Dedifferentiated amniotic fluid mesenchymal stem cell (primary cell): Measurements from ENCODE around the gene HES5.

ENCODE experiments used
- DNase-seq: peaks from one replicate; pipeline ENCODE4 v3.0.0-alpha.2; 2016; ENCODE audit errors: extremely low spot score

Gene HES5

DNA sequence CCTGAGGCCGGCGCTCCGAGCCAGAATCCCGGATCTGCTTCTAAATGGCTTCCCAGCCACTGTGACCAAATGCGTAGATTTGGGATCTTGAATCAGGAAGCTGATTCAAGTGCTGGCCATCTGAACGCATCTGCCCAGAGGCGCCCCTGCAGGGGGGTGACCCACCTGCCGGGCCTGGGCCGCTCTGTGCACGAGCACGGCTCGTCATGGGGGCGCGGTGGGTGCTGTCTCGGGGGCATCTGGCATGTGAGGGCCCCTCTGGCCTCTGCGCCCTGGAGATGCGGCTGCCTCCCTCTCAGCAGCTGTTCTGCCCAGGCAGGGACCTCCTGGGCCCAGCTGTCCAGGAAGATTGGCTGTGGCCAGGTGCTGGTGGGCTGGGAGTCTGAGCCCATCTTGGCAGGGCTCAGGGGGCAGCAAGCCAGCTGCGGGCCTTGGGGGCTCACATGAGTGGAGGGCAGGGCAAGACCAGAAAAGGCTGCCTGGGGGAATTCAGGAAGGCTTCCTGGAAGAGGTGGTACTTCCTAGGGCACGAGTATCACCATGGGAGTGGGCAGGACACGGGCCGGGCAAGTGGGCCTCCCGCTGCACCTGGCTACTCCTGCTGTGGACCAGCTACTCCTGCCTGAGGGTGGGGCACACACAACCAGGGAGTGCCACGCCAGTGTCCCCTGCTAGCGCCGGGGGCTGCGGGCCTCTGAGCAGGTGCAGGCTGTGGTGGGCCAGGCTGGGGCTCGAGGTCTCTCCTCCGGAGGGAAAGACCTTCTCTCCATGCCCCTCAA lies 28.8 kb downstream of the HES5 start:
- DNase-seq, result no peak

DNA sequence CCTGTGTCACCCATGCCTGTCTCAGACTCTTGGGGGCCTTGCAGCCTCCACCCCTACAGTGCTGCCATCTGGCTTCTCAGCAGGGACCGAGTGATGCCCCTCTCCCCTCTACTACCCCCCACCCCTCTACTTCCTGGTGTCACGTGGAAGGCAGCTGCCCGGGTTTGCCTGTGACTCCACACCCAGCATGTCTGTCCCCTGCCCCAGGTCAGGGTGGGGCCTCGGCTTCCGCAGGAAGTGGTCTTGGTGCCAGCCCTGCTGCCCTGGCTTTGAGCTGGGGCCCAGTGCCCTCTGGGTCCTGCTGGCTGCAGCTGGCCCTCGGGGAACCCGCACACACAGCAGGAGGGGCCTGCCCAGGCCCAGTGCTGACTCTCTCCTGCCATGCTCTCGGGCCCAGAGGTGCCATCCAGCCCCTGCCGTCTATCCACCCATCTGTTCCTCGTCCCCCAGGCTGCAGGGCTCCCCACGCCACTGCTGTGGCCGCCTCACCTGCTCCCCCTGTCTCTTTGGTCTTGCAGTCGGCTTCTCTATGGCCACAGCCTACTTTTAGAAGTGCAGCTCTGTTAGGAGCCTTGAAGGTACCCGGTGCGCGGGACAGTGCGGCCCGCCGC lies 30.0 kb downstream of the HES5 start:
- DNase-seq, result no peak

DNA sequence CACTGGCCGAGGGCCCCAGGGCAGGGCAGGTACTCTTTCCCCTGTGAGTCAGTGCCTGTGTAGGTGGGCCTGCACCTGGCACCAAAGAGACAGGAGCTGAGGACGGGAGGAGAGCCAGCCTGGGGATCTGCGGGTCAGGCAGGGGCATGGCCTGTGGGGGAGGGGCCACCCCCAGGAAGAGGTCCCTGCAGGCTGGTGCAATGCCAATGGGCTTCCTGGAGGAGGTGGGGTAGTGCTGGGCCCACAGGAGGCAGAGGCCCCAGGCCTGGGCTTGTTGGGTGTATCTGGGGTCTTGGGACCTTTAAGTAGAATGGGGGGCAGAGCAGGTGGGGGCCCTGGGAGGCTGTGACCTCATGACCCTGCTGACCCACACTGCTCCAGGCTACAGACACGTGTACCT lies 30.8 kb downstream of the HES5 start:
- DNase-seq, result no peak

DNA sequence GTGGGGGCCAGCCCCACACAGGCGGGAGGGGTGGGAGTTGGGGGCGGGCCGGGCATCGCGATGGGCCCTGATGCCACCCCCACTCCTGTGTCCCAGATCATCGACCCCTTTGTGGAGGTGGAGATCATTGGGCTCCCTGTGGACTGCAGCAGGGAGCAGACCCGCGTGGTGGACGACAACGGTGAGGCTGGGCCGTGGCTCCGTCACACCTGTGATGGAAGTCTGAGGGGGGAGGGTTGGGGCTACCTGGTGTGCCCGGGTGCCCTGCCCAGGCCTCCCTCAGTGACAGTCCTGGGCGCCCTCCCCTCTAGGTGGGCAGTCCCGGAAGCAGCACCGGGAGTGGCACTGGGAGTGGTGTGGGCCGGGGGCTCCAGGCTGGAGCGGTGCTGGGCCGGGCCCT lies 31.4 kb downstream of the HES5 start:
- no peak for DNase-seq

DNA sequence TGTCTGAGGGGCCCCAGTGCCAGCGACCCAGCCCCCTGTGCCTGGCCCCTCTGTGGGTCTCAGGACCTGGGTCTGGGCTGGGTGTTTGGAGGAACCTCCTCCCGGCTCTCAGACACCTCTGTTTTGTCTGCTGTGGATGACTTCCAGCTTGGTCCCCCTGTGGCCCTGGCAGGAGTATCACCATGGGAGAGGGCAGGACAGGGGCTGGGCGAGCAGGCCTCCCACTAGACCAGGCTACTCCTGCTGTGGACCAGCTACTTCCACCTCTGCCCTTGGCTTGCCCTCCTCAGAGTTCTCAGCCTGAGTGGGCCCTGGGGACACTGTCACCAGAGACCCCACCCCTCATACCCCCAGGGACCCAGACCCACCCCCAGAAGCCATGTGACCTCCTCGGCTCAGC lies 32.2 kb downstream of the HES5 start:
- DNase-seq, result no peak

DNA sequence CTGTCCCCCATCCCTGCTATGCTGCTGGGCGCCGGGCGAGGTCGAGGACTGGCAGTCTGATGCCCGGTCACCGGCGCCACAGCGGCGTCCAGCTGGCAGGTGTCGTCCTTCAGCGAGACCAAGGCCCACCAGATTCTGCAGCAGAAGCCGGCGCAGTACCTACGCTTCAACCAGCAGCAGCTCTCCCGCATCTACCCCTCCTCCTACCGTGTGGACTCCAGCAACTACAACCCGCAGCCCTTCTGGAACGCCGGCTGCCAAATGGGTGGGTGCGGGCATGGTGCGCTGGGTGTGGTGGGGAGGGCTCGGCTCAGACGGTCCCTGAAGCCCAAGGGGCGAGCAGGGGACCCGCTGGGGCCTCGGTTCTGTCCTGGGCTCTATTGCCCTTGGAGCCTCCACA lies 33.3 kb downstream of the HES5 start:
- DNase-seq, result no peak

DNA sequence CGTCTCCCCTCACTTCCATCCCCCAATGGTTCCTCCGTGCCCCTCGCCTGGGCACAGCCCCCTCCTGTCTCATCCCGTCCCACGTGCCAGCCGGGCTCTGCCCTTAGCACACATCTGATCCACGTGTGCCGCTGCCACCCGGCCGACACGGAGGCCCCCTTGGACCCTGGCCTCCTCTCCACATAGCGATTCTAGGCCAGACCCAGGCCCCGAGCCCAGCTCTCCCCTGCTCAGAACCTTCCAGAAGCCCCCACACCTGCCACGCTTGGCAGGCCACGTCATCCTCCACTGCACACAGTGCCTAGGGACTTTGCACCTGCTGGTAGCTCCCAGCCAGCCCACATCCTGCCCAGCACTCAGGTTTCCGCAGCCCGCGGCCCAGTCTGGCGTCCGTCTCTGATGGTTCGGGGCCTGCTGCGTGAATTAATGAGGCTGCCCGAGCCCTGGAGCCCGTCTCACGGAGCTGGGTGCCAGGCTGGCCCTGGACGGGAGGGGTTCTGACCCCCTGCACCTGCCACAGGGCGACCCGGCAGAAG lies 33.9 kb downstream of the HES5 start:
- no peak for DNase-seq

DNA sequence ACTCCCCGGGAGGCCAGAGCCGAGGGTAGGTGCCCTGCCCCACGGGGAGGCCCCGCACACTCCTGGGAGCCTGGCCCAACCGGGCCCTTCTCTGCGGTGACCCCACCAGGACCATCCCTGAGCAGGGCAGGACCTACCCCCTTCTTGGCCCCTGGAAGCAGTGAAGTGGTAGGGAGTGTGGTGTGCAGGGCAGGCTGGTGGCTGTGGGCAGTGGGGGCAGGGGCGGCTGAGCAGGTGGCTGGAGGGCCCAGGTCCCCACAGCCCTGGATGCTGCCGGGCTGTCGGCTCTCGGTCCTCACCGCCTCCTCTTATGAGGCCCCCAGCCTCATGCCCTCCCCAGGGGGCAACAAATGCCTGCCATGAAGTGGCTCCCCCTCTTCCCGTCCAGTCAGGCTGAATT lies 34.5 kb downstream of the HES5 start:
- no peak for DNase-seq

DNA sequence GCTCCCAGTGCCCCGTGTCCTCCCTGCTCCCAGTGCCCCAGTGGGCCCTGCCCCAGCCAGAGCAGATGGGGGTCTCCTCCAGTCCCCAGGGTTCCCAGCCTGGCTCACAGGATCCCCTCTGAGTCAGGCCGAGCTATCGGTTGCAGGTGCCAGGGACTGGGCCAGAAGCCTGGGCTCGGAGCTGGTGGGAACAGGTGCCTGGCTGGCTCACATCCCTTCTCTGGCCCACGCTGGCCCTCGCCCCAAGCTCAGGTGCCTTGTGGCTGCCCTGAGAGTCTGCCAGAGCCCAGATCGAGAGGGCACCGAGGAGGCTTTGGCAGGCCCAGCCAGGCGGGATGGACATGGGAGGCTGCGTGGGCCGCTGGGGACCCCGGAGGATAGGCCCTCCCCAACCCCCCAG lies 35.0 kb downstream of the HES5 start:
- DNase-seq, result no peak

DNA sequence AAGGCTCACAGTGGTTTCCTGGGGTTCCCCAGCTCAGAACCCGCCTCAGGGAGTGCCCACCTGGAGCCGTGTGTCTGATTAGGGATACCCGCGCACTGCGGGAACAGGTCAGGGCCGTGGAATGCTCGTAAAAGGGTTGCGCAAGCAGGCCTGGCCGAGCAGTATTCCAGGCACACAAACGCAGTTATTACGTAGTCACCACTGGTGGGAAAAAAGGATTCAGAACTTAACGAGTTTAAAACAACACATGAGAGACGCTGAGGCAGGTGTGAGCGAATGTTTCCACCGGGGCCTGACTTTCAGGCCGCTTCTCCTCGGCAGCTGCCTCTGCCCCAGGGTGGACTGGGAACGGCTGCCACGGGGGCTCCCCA lies 35.8 kb downstream of the HES5 start:
- no peak for DNase-seq

DNA sequence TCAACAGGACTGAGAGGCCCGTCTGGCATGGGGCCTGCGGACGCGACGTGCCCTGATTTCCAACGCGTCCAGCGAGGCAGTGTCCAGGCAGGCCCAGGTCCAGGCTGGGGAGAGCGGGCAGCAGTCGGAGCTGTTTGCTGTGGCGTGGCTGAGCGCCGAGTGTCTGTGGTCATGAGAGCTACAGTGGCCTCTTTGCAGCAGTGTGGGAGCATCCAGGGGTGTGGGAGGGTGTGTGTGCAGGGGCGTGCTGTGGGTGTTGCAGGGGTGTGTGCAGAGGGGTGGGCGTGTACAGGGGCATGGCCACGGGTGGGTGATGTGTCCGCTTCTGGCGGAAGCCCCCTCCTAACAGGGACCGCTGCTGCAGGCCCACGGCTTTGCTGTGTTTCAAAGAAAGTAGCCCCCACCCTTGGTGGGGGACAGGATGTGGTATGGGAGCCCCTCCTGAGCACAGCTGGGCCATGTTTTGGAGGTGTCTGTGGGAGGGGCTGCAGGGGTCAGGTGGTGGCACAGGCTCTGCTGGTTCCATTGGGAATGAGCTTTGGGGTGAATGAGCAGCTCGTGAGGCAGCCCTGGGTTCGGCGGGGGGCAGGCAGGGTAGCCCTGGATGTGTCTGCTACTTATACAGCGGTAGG lies 36.3 kb downstream of the HES5 start:
- no peak for DNase-seq

DNA sequence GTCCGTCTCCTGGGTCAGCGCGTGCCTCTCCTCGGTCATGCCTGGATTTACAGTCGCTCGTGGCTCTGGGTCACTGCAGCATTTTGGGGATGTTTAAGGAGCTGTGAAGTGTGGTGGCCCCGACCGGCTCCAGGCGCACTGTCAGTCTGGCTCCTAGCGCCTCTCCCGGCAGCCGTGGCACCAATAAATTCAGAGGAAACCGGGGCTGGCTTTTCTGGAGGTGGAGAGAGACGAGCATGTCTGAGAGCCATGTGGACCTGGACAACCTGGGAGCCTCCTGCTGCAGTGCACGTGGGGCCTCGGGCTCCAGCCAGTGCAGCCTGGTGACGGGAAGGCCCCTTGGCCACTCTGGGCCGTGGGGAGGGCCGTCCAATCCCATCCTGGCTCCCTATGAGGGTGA lies 36.8 kb downstream of the HES5 start:
- no peak for DNase-seq

DNA sequence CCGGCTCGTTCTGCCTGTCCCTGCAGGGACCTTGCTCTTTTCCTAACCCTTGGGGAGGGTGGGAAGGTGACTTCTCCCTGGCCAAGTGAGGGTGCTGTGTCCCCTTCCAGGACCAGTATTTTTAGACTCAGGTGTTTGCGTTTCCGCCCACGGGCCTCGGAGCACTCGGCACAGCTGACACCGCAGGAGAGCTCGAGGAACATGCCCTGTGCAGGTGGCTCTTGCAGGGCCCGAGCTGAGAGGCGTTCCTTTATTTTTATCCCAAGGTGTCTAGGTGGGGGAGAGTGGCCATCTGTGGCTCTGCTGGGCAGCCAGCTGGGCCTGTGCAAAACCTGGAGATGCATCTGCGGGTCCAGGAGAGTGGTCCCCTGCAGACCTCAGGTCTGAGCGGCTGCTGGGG lies 38.0 kb downstream of the HES5 start:
- DNase-seq, result no peak

DNA sequence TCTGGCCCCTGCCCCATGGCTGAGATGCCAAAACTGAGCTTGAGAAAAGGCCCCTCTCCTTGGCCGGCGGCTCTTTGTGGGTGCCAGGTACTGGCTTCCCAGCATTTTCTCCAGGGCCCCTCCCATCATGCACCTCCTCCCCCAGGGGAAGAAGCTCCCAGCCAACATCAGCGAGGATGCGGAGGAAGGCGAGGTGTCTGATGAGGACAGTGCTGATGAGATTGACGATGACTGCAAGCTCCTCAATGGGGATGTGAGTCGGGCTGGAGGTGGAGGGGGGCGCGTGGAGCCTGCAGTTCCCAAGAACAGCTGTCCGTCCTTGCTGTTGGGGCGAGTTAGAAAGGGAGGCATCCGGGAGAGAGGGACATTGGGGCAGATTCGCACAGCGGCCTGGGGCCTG lies 40.4 kb downstream of the HES5 start:
- no peak for DNase-seq

DNA sequence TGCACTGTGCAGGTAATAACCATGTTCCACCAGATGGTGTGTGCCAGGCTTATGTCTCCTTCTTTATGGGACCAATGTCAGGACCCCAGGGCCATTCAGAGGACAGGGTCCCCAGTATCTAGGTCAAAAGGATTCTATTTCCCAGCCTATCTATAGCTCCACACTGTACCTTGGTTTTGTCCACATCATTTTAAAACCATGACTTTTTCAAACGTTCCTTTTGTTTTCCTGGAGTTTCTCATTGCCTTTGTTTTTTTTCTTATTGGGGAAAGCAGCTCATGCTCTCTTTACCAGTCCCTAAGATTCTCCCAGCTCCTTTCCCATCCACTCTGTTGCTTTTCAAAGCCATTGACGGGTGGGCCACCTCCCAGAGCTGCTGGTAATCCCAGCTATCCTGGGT lies 41.4 kb downstream of the HES5 start:
- no peak for DNase-seq

DNA sequence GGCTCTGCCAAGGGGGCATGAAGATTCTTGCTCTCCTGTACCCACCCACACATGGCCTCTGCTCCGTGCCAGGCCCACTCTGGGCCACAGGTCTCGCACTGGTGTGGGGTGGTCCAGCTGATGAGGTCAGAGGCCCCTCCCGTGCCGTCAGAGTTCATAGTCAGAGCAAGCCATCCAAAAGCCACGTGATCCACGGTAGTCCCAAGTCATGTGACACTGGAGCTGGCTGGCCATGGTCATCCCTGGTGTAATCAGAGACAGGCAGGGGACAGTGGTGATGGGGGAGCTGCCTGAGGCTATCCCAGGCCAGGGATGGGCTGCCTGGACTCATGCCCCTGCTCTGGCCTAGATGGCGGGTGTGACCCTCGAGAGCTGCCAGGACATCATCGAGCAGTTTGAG lies 43.5 kb downstream of the HES5 start:
- DNase-seq, result no peak

DNA sequence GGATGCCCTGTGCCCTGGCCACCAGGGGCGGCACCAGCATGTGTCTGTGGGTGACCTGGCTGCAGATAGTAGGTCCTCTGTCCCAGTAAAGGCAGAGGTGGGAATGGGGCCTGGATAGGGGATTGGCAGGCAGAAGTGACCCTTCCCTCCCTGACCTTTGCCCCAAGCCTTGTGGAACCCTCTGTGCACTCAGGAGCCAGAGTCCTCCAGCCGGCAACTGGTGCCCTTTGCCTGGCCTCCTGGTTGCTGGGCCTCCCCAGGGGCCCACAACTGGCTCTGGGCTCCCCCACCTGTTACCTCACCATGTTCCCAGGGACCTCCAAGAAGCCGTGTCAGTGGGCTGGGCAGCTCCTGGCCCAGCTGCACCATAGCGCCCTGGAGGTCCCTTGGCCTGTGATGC lies 44.0 kb downstream of the HES5 start:
- no peak for DNase-seq

DNA sequence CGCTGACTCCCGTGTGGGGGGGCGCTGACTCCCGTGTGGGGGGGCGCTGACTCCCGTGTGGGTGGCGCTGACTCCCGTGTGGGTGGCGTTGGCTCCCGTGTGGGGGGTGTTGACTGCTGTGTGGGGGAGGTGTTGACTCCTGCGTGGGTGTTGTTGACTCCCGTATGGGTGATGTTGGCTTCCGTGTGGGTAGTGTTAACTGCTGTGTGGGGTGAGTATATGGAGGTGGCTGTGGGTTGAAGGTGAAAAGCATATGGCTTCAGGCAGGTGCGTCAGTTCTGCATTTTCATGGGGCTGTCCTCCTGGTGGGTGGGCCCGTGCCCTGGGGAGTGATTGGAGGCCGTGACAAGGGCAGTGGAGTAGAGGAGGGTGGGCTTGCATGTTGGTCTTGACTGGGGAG lies 46.1 kb downstream of the HES5 start:
- no peak for DNase-seq

DNA sequence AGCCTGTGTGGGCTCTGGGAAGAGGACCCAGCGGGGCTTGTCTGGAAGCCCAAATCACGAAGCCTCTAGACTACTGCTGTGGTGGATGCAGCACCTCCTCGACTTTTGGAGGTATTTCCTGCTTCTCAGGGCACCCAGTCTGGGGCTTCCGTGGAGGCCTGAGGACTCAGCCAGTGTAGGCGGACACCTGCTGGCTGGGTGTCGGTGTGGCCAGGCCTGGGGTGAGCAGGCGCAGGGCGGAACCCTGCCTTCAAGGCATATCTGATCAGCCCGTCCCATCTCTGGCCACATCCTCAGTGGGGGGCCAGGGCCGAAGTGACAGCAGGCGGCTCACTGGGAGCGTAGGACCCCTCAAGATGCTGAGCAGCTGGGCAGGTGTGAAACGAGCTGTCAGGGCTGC lies 47.0 kb downstream of the HES5 start:
- DNase-seq, result no peak

DNA sequence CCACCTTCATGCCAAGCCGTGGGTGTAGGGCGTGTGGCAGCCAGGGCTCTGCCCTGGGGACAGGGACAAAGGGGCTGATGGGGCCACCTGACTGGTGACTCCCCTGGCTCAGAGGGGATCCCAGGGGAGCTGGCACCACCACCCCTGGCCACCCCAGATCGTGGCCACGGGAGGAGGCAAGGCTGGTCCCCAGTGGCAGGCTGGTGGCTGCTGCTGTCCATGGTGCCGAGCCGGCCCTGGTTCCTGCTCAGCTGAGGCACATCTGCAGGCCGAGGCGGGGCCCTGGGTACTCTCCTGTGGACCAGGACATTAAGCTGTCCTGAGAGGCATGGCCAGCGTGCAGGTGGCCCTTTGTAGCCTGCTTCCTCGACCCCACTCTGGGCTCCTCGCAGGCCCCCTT lies 47.5 kb downstream of the HES5 start:
- DNase-seq, result no peak

DNA sequence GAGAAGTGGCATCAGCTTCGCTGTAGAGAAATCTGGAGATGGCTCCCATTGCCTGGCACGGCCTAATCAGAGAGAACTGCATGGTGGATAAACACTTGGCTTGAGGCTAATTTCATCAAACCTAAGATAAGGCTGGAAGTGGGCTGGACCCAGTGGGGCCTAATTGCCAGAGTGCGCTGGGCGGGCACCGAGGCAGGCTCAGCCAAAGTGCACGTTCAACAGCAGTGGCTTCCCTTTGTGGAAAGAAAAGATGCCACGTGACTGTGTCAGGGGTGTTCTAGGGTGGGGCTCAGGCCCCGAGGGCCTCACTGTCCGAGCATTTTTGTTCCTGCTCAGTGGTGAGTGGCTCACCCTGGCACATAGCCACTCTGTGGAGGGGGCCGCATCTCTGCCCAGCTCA lies 48.2 kb downstream of the HES5 start:
- DNase-seq, result no peak

DNA sequence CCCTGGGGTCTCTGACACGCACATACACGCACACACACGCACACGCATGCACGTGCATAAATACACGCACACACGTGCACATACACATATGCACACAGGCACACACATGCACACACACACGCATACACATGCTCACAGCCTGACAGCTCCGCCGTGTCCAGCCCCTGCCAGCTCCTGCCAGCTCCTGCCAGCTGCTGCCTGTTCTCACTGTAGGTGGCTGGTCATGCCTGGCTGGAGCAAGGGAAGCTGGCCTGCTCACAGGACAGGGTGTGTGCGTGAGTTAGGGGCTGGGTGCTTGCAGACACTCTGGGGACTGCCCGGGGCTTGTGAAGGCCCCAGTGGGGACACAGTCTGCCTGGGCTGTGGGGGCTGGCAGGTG lies 49.1 kb downstream of the HES5 start:
- DNase-seq, result no peak

DNA sequence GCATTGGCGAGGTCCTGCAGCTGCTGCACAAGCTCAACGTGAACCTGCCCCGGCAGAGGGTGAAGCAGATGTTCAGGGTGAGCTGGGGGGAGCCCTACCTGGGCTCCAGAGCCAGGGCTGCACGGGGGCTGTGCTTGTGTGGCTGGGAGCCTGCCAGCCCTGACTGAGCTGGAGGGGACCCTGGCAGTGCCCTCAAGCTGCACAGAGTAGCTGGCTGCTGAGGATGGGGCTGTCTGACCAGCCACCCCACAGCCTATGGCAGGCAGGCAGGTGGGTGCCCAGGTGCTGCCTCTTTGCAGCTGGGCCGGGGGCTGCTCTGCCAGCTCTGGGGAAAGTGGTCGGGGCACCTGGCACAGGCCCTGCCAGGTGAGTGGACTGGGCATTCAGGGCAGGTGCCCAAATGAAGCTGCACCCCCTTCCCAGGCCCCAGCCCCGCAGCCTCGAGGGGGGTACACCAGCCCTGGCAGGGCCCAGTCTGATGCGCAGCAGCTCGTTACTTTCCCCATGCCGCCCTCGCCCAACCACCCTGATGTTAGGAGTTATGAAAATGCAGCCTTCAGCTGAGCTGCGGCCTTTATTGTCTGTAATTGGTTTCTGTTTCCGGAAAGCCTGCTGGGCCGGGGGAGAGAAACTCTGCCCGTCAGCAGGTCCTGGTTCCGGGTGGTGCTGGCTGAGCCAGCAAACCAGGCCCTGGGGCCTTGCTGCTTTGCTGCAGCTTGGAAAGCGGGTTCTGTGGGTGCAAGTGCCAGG lies 49.7 kb downstream of the HES5 start:
- no peak for DNase-seq
